ENCODE data around the gene PTH2. TPM values are rescaled to one million over a fixed set of nuclear protein-coding genes. Genes with fewer than 3 reads are reported as not detected.

PTH2 gene
- total RNA-seq, 4 donors from 2014 or later = not detected

DNA sequence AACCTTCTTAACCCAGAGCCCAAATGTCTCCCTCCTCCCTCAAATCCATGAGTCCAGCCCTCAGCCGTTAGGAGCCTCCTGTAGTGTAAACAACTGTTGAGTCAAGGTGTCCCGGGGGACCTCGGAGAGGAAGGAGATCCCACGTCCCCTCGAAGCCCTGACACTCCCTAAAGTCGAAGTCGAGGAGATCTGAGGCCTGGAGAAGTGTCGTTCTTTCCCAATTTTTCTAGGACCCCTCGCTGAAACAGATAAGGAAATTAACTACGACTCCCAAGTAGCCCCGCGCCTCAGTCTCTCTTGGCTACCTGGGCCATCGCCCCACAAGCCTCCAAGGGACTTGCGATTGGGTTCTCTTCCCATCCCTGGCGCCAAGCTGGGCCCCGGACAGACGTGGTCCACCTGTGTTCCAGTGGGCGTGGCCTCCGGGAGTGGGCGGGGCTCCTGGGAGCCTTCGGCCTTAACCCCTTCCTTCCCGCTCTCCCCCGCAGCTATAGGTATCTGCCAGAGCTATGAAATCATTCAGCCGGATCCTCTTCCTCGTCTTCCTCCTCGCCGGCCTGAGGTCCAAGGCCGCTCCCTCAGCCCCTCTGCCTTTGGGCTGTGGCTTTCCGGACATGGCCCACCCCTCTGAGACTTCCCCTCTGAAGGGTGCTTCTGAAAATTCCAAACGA, 2.8 kb upstream of the PTH2 start:
- peaks cover 32 to 74% of the 10 kb centered on the region in 2 donors for H3K27me3 ChIP-seq
- H3K27ac ChIP-seq = no peak overlapping the region
- H3K36me3 ChIP-seq = no peaks in the 10 kb centered on the region
- no peaks in the 10 kb centered on the region for H3K9me3 ChIP-seq
- no peak for TF ChIP-seq POLR2A (IDR thresholded peaks at IDR 0.05)
- TF ChIP-seq, protein P1, sequence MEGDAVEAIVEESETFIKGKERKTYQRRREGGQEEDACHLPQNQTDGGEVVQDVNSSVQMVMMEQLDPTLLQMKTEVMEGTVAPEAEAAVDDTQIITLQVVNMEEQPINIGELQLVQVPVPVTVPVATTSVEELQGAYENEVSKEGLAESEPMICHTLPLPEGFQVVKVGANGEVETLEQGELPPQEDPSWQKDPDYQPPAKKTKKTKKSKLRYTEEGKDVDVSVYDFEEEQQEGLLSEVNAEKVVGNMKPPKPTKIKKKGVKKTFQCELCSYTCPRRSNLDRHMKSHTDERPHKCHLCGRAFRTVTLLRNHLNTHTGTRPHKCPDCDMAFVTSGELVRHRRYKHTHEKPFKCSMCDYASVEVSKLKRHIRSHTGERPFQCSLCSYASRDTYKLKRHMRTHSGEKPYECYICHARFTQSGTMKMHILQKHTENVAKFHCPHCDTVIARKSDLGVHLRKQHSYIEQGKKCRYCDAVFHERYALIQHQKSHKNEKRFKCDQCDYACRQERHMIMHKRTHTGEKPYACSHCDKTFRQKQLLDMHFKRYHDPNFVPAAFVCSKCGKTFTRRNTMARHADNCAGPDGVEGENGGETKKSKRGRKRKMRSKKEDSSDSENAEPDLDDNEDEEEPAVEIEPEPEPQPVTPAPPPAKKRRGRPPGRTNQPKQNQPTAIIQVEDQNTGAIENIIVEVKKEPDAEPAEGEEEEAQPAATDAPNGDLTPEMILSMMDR (IDR thresholded peaks at IDR 0.05) = no peak
- H3K4me3 ChIP-seq = no peak overlapping the region
- intact Hi-C loops (cut with DNase I; ENCODE audit: low total_unique reads) = no loop called here
- DNase-seq = no peak
- peaks cover 0 to 14% of the 10 kb centered on the region in 2 donors for H3K4me1 ChIP-seq

DNA sequence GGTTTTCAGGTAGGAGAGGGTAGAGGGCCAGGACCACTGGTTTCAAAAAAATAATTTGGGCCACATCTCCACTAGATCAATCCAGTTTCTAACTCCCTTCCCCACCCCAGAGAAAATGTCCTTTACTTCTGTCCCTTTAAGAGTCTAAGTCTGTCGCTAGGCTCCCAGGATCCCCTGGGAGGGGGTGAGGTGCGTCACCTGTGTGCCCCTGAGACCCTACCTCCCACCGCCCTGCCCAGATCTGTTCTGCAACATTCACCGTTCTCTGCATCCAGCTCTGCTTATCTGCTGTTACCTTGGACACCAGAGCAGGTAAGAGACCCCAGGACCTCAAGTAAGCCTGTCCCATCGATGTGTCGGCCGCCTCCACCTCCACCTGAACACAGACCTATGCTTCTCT, 1.9 kb upstream of the PTH2 start, which contains the start of gene GFY:
Gene GFY (plus strand): TSS at position 211 of the 400 bp plus-strand sequence. CDS start 1,043 bp downstream, outside the sequence.
- H3K36me3 ChIP-seq = no peaks in the 10 kb centered on the region
- no peak within 1 kb of the TSS for H3K4me3 ChIP-seq
- no peak for TF ChIP-seq POLR2A (IDR thresholded peaks at IDR 0.05)
- TF ChIP-seq, protein P1 (IDR thresholded peaks at IDR 0.05) = no peak
- DNase-seq = no peak
- peaks cover 40 to 72% of the 10 kb centered on the region in 2 donors for H3K27me3 ChIP-seq
- peaks cover 0 to 17% of the 10 kb centered on the region in 2 donors for H3K4me1 ChIP-seq
- intact Hi-C loops (cut with DNase I; ENCODE audit: low total_unique reads) = no loop called here
- no peak within 1 kb of the TSS for H3K27ac ChIP-seq
- H3K9me3 ChIP-seq = no peaks in the 10 kb centered on the region

DNA sequence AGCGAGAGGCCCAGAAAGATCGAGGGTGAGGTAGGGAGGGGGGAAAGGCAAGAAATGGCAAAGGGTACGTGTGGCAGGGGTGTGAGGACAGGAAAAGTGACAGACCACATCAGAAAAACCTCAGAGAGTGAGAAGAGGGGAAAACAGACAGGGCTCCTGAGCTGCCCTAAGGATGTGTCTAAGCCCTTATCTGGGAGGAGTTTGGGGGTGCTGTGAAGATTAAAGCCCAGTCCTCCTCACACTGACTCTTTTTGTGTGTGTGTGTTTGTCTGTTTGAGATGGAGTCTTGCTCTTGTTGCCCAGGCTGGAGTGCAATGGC, 703 bp upstream of the PTH2 start:
- peaks cover 0 to 17% of the 10 kb centered on the region in 2 donors for H3K4me1 ChIP-seq
- no peak for DNase-seq
- no peaks in the 10 kb centered on the region for H3K36me3 ChIP-seq
- H3K27ac ChIP-seq = no peak overlapping the region
- no peak for TF ChIP-seq POLR2A (IDR thresholded peaks at IDR 0.05)
- TF ChIP-seq, protein P1 (IDR thresholded peaks at IDR 0.05) = no peak
- H3K9me3 ChIP-seq = no peaks in the 10 kb centered on the region
- no peak overlapping the region for H3K4me3 ChIP-seq
- H3K27me3 ChIP-seq = peaks cover 44 to 72% of the 10 kb centered on the region in 2 donors
- intact Hi-C loops (cut with DNase I; ENCODE audit: low total_unique reads) = no loop called here

DNA sequence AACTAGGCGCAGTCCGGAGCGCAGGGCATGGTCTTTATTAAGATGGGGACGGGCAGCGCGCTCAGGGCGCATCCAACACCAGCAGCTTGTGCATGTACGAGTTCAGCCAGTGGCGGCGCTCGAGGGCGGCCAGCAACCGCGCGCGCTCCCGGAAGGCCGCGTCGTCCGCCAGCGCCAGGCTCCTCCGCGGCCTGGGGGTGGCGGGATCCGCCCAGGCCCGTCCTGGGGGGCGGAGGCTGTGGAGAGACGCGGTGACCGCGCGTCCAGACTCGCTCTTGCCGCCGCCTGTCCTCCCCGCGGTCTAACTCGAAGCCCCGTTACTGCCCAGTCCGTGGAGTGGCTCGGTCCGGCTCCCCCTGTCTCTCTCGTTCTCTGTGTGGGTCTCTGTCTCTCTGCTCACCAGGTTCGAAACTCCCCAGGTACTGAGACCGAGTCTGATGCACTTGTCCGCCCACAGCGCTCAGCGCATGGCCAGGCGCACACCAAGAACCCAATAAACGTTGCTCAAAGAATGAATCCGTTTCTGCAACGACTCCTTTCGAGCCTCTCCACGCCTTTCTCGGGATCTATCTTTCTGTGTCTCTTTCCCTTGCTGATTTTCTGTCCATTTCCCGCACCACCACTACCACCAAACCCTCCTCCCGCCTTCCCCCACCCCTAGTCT, 702 bp downstream of the PTH2 start:
- H3K4me1 ChIP-seq = peaks cover 0 to 17% of the 10 kb centered on the region in 2 donors
- H3K36me3 ChIP-seq = no peaks in the 10 kb centered on the region
- H3K4me3 ChIP-seq = no peak overlapping the region
- H3K27me3 ChIP-seq = peaks cover 33 to 69% of the 10 kb centered on the region in 2 donors
- H3K27ac ChIP-seq = no peak overlapping the region
- H3K9me3 ChIP-seq = no peaks in the 10 kb centered on the region
- intact Hi-C loops (cut with DNase I; ENCODE audit: low total_unique reads) = no loop called here
- TF ChIP-seq POLR2A (IDR thresholded peaks at IDR 0.05) = no peak
- TF ChIP-seq, protein P1 (IDR thresholded peaks at IDR 0.05) = no peak
- no peak for DNase-seq

DNA sequence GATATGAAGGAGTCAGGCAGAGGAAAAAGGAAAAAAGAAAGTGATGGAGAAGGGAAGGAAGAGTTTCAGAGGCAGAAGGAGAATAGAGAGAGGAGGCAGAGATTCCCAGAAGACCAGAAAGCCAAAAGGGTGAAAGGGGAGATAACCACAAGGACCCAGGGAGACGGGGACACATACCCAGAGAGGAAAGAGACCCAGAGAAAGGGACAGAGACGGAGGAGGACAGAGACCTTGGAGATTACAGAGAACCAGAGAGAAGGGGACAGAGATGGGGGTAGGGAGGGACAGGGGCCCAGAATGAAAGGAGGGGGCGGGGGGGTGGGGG, 1.4 kb downstream of the PTH2 start:
- H3K9me3 ChIP-seq = no peaks in the 10 kb centered on the region
- peaks cover 31 to 62% of the 10 kb centered on the region in 2 donors for H3K27me3 ChIP-seq
- DNase-seq = no peak
- no peak overlapping the region for H3K4me3 ChIP-seq
- no peaks in the 10 kb centered on the region for H3K36me3 ChIP-seq
- peaks cover 0 to 17% of the 10 kb centered on the region in 2 donors for H3K4me1 ChIP-seq
- no peak overlapping the region for H3K27ac ChIP-seq
- no peak for TF ChIP-seq POLR2A (IDR thresholded peaks at IDR 0.05)
- TF ChIP-seq, protein P1 (IDR thresholded peaks at IDR 0.05) = no peak
- intact Hi-C loops (cut with DNase I; ENCODE audit: low total_unique reads) = no loop called here

All from uterus (tissue), 4 donors.